Measurements from ENCODE around the gene EIF2B1.

DNA sequence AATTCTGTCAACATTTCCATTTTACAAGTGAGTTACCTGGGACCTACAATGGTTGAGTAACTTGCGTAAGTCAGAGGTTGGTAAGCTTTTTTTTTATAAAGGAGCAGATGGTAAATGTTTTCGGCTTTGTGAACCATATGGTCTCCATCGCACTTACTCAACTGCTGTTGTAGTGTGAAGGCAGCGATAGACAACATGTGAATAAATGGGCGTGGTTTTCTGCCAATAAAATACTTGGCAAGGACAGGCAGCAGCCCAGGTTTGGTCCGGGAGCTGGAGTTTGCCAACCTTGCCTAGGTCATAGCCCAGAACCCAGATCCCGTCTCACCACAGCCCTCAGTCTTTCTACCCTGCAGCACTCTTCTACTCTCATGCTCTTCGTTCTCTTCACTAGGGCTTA is 25.3 kb downstream of the EIF2B1 start:
- TF ChIP-seq, protein P1, sequence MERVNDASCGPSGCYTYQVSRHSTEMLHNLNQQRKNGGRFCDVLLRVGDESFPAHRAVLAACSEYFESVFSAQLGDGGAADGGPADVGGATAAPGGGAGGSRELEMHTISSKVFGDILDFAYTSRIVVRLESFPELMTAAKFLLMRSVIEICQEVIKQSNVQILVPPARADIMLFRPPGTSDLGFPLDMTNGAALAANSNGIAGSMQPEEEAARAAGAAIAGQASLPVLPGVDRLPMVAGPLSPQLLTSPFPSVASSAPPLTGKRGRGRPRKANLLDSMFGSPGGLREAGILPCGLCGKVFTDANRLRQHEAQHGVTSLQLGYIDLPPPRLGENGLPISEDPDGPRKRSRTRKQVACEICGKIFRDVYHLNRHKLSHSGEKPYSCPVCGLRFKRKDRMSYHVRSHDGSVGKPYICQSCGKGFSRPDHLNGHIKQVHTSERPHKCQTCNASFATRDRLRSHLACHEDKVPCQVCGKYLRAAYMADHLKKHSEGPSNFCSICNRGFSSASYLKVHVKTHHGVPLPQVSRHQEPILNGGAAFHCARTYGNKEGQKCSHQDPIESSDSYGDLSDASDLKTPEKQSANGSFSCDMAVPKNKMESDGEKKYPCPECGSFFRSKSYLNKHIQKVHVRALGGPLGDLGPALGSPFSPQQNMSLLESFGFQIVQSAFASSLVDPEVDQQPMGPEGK (CRISPR knock-in tag; IDR thresholded peaks at IDR 0.05; ENCODE audit: borderline replicate concordance): no peak
- no peak for TF ChIP-seq ZNF70 (CRISPR knock-in tag; IDR thresholded peaks at IDR 0.05)
- TF ChIP-seq, protein P2, sequence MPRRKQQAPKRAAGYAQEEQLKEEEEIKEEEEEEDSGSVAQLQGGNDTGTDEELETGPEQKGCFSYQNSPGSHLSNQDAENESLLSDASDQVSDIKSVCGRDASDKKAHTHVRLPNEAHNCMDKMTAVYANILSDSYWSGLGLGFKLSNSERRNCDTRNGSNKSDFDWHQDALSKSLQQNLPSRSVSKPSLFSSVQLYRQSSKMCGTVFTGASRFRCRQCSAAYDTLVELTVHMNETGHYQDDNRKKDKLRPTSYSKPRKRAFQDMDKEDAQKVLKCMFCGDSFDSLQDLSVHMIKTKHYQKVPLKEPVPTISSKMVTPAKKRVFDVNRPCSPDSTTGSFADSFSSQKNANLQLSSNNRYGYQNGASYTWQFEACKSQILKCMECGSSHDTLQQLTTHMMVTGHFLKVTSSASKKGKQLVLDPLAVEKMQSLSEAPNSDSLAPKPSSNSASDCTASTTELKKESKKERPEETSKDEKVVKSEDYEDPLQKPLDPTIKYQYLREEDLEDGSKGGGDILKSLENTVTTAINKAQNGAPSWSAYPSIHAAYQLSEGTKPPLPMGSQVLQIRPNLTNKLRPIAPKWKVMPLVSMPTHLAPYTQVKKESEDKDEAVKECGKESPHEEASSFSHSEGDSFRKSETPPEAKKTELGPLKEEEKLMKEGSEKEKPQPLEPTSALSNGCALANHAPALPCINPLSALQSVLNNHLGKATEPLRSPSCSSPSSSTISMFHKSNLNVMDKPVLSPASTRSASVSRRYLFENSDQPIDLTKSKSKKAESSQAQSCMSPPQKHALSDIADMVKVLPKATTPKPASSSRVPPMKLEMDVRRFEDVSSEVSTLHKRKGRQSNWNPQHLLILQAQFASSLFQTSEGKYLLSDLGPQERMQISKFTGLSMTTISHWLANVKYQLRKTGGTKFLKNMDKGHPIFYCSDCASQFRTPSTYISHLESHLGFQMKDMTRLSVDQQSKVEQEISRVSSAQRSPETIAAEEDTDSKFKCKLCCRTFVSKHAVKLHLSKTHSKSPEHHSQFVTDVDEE (CRISPR knock-in tag; IDR thresholded peaks at IDR 0.05): no peak
- TF ChIP-seq, protein P3, sequence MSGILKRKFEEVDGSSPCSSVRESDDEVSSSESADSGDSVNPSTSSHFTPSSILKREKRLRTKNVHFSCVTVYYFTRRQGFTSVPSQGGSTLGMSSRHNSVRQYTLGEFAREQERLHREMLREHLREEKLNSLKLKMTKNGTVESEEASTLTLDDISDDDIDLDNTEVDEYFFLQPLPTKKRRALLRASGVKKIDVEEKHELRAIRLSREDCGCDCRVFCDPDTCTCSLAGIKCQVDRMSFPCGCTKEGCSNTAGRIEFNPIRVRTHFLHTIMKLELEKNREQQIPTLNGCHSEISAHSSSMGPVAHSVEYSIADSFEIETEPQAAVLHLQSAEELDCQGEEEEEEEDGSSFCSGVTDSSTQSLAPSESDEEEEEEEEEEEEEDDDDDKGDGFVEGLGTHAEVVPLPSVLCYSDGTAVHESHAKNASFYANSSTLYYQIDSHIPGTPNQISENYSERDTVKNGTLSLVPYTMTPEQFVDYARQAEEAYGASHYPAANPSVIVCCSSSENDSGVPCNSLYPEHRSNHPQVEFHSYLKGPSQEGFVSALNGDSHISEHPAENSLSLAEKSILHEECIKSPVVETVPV (CRISPR knock-in tag; IDR thresholded peaks at IDR 0.05): no peak
- TF ChIP-seq, protein P4, sequence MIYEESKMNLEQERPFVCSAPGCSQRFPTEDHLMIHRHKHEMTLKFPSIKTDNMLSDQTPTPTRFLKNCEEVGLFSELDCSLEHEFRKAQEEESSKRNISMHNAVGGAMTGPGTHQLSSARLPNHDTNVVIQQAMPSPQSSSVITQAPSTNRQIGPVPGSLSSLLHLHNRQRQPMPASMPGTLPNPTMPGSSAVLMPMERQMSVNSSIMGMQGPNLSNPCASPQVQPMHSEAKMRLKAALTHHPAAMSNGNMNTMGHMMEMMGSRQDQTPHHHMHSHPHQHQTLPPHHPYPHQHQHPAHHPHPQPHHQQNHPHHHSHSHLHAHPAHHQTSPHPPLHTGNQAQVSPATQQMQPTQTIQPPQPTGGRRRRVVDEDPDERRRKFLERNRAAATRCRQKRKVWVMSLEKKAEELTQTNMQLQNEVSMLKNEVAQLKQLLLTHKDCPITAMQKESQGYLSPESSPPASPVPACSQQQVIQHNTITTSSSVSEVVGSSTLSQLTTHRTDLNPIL (CRISPR knock-in tag; IDR thresholded peaks at IDR 0.05; ENCODE audit: low read depth): no peak
